Left lung (tissue), 10 donors: ENCODE results near the gene ATP6V1G2. TPM values are rescaled to one million over a fixed set of nuclear protein-coding genes. Genes with fewer than 3 reads are reported as not detected.

Experiments
- ATAC-seq: fragments of 200-7000 bp; cut with Tn5 transposase; one replicate; pipeline ENCODE4 v1.9.1; 2020; ENCODE audit warnings: moderate library complexity
- DNase-seq, 4 donors: peaks; one replicate each; pipeline ENCODE4 v3.0.0-alpha.2; 2013 to 2020
- H3K27ac ChIP-seq, 2 donors: fragments of 200-600 bp; sonication (generic) in 1 of 2; one replicate each; pipeline versions ENCODE4 v1.5.0 to v1.8.0; 2020 to 2021
- H3K27me3 ChIP-seq, 2 donors: fragments of 200-600 bp; sonication (generic) in 1 of 2; one replicate each; pipeline versions ENCODE4 v1.5.0 to v1.8.0; 2020 to 2021
- H3K36me3 ChIP-seq, 2 donors: fragments of 200-600 bp; sonication (generic) in 1 of 2; one replicate each; pipeline versions ENCODE4 v1.5.0 to v1.8.0; 2020 to 2021
- H3K4me1 ChIP-seq, 2 donors: fragments of 200-600 bp; one replicate each; pipeline ENCODE4 v1.8.0; 2021
- H3K4me3 ChIP-seq, 2 donors: fragments of 200-600 bp; sonication (generic) in 1 of 2; one replicate each; pipeline versions ENCODE4 v1.5.0 to v1.8.0; 2020 to 2021; ENCODE audit warnings: mild to moderate bottlenecking in 1 of 2
- H3K9me3 ChIP-seq, 2 donors: fragments of 200-600 bp; sonication (generic) in 1 of 2; one replicate each; pipeline versions ENCODE4 v1.5.0 to v1.8.0; 2020 to 2021
- intact Hi-C, 2 donors: fragments of 100-400 bp; cut with DNase I; formaldehyde crosslinking; loops; one replicate each; pipeline versions ENCODE4 v1.11.2 to v1.14.2; 2022
- polyA plus RNA-seq, 6 donors: library from polyadenylated mRNA; unstranded; fragments of 120-200 nt; gene quantifications; one replicate each; pipeline ENCODE4 v1.2.1, GENCODE V29; 2013; ENCODE audit not compliant: insufficient read length in 6 of 6
- total RNA-seq, 2 donors: library from RNA; stranded (reverse); fragmentation: NEBNext Ultra II Directional; extraction: Animal tissue kit (Norgen Biotek cat#: 25700); gene quantifications; one replicate each; pipeline ENCODE4 v1.2.1, GENCODE V29; 2021
- TF ChIP-seq, protein P1 (sequence below), 2 donors: fragments of 200-600 bp; sonication (generic) in 1 of 2; IDR thresholded peaks; one replicate each; pipeline versions ENCODE4 v1.5.0 to v1.8.0; 2021; ENCODE audit warnings: antibody characterized with exemption in 2 of 2
- donor health status: DM: no; HTN: yes; CAD: no.
- donor health status: DM: no; HTN: no; CAD: no.

The ATP6V1G2 gene
- total and polyA plus RNA-seq, 8 donors = 1.0 to 6.3 (median 2.9) TPM

DNA sequence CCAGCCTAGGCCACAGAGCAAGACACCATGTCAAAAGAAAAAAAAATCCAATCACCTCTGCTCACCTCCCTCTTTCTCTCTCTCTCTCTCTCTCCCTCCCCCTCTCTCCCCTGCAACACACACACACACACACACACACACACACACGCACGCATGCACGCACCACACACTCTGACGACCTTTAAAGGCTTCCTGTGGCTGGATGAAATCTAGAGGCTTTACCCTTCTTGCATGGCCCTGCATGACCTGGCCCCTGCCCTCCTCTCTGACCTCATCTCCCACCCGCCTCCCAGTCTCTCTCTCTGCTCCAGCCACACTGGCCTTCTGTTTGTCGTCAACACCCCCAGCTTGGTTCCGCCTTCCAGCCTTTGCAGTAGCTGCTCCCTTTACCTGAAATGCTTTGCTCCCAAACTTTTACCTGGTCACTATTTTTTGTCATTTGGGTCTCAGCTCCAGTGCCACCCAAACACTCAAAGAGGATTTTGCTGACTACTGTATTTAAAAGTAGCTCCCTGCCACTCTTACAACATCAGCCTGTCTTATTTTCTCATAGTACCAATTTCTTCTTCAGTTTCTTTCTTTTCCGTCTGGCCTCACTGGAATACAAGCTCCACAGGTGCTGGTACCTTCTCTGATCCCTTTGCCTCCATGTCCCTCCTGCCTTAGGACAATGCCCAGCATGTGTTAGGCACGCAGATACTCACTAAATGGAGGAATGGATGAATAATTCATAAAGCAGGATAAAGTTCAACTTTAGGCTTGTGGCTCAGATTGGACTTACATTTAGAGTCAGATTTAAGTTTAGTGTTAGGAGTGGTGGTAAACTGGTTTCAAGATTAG, 21.3 kb upstream of the ATP6V1G2 start:
- Histone ChIP-seq H3K36me3 (no peaks in the 10 kb centered on the region), H3K9me3 (no peaks in the 10 kb centered on the region), H3K27me3 (peaks cover 0 to 18% of the 10 kb centered on the region in 2 donors), H3K27ac (peak overlapping the region in 1 of 2 donors; percentile 70), H3K4me3 (no peak overlapping the region), H3K4me1 (peaks cover 0 to 32% of the 10 kb centered on the region in 2 donors)
- ATAC-seq = no peak
- intact Hi-C loops = no loop called here
- DNase-seq = no peak
- TF ChIP-seq, protein P1, sequence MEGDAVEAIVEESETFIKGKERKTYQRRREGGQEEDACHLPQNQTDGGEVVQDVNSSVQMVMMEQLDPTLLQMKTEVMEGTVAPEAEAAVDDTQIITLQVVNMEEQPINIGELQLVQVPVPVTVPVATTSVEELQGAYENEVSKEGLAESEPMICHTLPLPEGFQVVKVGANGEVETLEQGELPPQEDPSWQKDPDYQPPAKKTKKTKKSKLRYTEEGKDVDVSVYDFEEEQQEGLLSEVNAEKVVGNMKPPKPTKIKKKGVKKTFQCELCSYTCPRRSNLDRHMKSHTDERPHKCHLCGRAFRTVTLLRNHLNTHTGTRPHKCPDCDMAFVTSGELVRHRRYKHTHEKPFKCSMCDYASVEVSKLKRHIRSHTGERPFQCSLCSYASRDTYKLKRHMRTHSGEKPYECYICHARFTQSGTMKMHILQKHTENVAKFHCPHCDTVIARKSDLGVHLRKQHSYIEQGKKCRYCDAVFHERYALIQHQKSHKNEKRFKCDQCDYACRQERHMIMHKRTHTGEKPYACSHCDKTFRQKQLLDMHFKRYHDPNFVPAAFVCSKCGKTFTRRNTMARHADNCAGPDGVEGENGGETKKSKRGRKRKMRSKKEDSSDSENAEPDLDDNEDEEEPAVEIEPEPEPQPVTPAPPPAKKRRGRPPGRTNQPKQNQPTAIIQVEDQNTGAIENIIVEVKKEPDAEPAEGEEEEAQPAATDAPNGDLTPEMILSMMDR (IDR thresholded peaks at IDR 0.05) = no peak

DNA sequence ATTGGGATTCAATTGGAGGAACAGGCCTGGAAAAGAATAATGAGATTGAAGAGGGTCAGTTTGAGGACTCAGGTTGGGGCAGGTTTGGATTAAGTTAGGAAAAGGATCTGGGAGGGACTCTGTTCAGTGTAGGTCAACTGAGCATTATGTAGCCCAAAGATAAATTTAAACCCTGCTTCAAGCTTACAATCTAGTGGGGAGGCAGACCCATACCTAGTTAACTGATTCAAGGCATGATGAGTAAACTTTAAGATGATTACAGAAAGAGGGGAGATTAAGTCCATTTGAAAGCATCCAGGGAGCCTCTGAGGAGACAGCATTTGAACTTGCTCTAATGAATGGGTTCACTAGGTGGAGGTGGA, 14.3 kb upstream of the ATP6V1G2 start:
- peaks cover 0 to 31% of the 10 kb centered on the region in 2 donors for H3K36me3 ChIP-seq
- ATAC-seq (no peak), DNase-seq (no peak)
- H3K9me3 ChIP-seq = no peaks in the 10 kb centered on the region
- TF ChIP-seq, protein P1 (IDR thresholded peaks at IDR 0.05) = no peak
- H3K27ac ChIP-seq = peak overlapping the region in 1 of 2 donors; percentile 95
- no peak overlapping the region for H3K4me3 ChIP-seq
- peaks cover 0 to 3% of the 10 kb centered on the region in 2 donors for H3K27me3 ChIP-seq
- intact Hi-C loops = no loop called here
- H3K4me1 ChIP-seq = peaks cover 7 to 78% of the 10 kb centered on the region in 2 donors

DNA sequence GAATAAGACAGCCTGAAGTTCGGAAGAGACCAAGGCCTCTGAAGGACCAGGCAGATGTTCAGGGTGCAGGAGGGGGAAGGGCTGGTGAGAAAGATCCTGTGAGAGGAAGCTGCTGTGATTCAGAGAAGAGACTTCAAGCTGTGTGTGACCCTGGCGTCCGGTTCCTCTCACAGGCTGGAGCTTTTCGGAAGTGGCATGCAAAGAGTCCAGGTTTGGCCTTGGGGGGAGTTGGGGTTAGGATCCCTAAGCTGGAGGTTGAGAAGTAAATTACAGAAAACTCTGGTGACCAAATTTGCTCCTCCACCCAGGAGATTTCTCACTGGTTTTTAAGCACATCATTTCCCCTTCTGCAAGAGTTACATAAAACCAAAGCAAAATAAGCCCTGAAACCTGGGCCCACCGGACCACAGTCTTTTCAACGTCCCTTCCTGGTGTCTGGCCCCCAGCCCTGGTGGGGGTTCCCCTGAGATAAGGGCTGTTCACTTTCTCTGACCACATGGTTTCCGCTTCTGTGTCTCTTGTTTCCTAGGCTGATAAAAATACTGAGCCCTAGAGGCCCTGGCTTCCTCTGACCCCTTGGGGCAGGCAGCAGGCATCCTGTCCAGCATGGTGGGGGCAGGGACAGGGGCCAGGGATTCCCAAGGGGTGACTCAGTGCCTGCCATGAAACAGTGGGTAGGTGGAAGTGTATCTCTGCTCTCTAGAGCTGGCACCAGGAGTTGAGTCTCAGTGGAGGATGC, 13.7 kb upstream of the ATP6V1G2 start:
- intact Hi-C loops = no loop called here
- H3K4me1 ChIP-seq = peaks cover 7 to 78% of the 10 kb centered on the region in 2 donors
- TF ChIP-seq, protein P1 (IDR thresholded peaks at IDR 0.05) = no peak
- peak overlapping the region in 1 of 2 donors; percentile 26 for H3K4me3 ChIP-seq
- peaks cover 0 to 31% of the 10 kb centered on the region in 2 donors for H3K36me3 ChIP-seq
- peak overlapping the region; percentile 70 to 95 for H3K27ac ChIP-seq
- ATAC-seq (peak; percentile 72), DNase-seq (peak in 3 of 4 donors; percentile 46 to 89 (median 74))
- no peaks in the 10 kb centered on the region for H3K27me3 ChIP-seq
- H3K9me3 ChIP-seq = no peaks in the 10 kb centered on the region

DNA sequence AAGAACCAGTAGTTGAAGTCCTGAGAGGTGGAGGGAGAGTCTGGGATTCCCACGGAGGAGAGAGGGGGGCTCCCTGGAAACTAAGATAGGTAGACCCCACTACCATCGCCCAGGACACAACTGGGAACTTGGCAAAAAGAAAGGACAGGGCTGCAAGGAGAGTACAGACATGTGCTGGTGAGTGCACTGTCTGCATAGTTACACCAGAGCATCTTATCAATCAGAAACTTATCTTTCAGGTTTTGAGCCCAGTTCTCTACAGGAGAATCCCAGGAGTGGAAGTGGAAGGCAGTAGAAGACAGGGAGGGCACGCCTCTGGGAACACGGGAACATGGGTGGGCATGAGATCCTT, 13.2 kb upstream of the ATP6V1G2 start:
- no peak for ATAC-seq
- TF ChIP-seq, protein P1 (IDR thresholded peaks at IDR 0.05) = no peak
- peak overlapping the region; percentile 70 to 95 for H3K27ac ChIP-seq
- peaks cover 0 to 31% of the 10 kb centered on the region in 2 donors for H3K36me3 ChIP-seq
- H3K27me3 ChIP-seq = no peaks in the 10 kb centered on the region
- peak overlapping the region in 1 of 2 donors; percentile 26 for H3K4me3 ChIP-seq
- no peaks in the 10 kb centered on the region for H3K9me3 ChIP-seq
- DNase-seq = no peak
- intact Hi-C loops = no loop called here
- peaks cover 7 to 78% of the 10 kb centered on the region in 2 donors for H3K4me1 ChIP-seq
